Measurements from ENCODE around the gene SYAP1. TPM values are rescaled to one million over a fixed set of nuclear protein-coding genes. Genes with fewer than 3 reads are reported as not detected.

The SYAP1 gene
- total RNA-seq, 1 donor from 2014 or later = 39.7 TPM

GRCh38 chrX:16730450-16730849 is 11.0 kb downstream of the SYAP1 start:
- peaks cover 90% of the 10 kb centered on the region for H3K79me2 ChIP-seq (ENCODE audit: low read depth)
- no peak overlapping the region for H3K4me2 ChIP-seq
- no peak overlapping the region for H3K27ac Mint-ChIP-seq
- no peak overlapping the region for H2AFZ ChIP-seq (replicated peaks)
- peaks cover 18% of the 10 kb centered on the region for H3K36me3 ChIP-seq
- H3K27me3 Mint-ChIP-seq (ENCODE audit: insufficient read depth, low read depth) = no peaks in the 10 kb centered on the region
- DNase-seq (ENCODE audit: low spot score) = no peak
- TF ChIP-seq EZH2 (IDR thresholded peaks at IDR 0.05) = no peak
- H3K9me3 ChIP-seq (ENCODE audit: low read depth) = no peaks in the 10 kb centered on the region
- H3K4me1 Mint-ChIP-seq = no peaks in the 10 kb centered on the region
- H4K20me1 ChIP-seq (ENCODE audit: low read depth) = no peaks in the 10 kb centered on the region
- H3K27me3 ChIP-seq = no peaks in the 10 kb centered on the region
- no peak overlapping the region for H3K4me3 Mint-ChIP-seq
- no peaks in the 10 kb centered on the region for H3F3A ChIP-seq (ENCODE audit: low read depth)
- H3K9me3 Mint-ChIP-seq = peaks cover 16% of the 10 kb centered on the region
- peaks cover 28% of the 10 kb centered on the region for H3K36me3 Mint-ChIP-seq
- no peak overlapping the region for H3K9ac ChIP-seq
- no peak overlapping the region for H3K4me3 ChIP-seq
- H3K27ac ChIP-seq = no peak overlapping the region
- H3K4me1 ChIP-seq = no peaks in the 10 kb centered on the region

GRCh38 chrX:16733013-16733412 is 13.6 kb downstream of the SYAP1 start:
- Mint-ChIP-seq H3K27ac (no peak overlapping the region), H3K4me3 (no peak overlapping the region), H3K9me3 (peaks cover 12% of the 10 kb centered on the region), H3K4me1 (no peaks in the 10 kb centered on the region), H3K27me3 (ENCODE audit: insufficient read depth, low read depth) (no peaks in the 10 kb centered on the region), H3K36me3 (peaks cover 28% of the 10 kb centered on the region)
- H3K9me3 ChIP-seq (ENCODE audit: low read depth) = no peaks in the 10 kb centered on the region
- H3K4me3 ChIP-seq = no peak overlapping the region
- no peaks in the 10 kb centered on the region for H3K27me3 ChIP-seq
- H3K4me1 ChIP-seq = no peaks in the 10 kb centered on the region
- peaks cover 18% of the 10 kb centered on the region for H3K36me3 ChIP-seq
- no peak overlapping the region for H3K27ac ChIP-seq
- H3K79me2 ChIP-seq (ENCODE audit: low read depth) = peaks cover 64% of the 10 kb centered on the region
- no peaks in the 10 kb centered on the region for H4K20me1 ChIP-seq (ENCODE audit: low read depth)
- no peak for DNase-seq (ENCODE audit: low spot score)
- H3K9ac ChIP-seq = no peak overlapping the region
- no peak overlapping the region for H3K4me2 ChIP-seq
- TF ChIP-seq EZH2 (IDR thresholded peaks at IDR 0.05) (no peak), CTCF (IDR thresholded peaks at IDR 0.05) (no peak), EZH2phosphoT487 (IDR thresholded peaks at IDR 0.05) (no peak)
- H2AFZ ChIP-seq (replicated peaks) = no peak overlapping the region
- peaks cover 3% of the 10 kb centered on the region for H3F3A ChIP-seq (ENCODE audit: low read depth)

GRCh38 chrX:16737024-16737423 is 17.6 kb downstream of the SYAP1 start:
- no peak for TF ChIP-seq EZH2phosphoT487 (IDR thresholded peaks at IDR 0.05)
- TF ChIP-seq CTCF (IDR thresholded peaks at IDR 0.05) = no peak
- Histone ChIP-seq H3K27ac (no peak overlapping the region), H2AFZ (replicated peaks) (no peak overlapping the region), H3K4me1 (peaks cover 13% of the 10 kb centered on the region), H3K27me3 (no peaks in the 10 kb centered on the region), H3K9ac (no peak overlapping the region), H3K79me2 (ENCODE audit: low read depth) (peaks cover 30% of the 10 kb centered on the region), H3F3A (ENCODE audit: low read depth) (peaks cover 17% of the 10 kb centered on the region), H3K36me3 (peaks cover 16% of the 10 kb centered on the region), H3K4me2 (no peak overlapping the region), H3K9me3 (ENCODE audit: low read depth) (no peaks in the 10 kb centered on the region), H3K4me3 (no peak overlapping the region), H4K20me1 (ENCODE audit: low read depth) (peaks cover 8% of the 10 kb centered on the region)
- Mint-ChIP-seq H3K27ac (no peak overlapping the region), H3K4me1 (peaks cover 13% of the 10 kb centered on the region), H3K36me3 (peaks cover 27% of the 10 kb centered on the region), H3K4me3 (no peak overlapping the region), H3K27me3 (ENCODE audit: insufficient read depth, low read depth) (no peaks in the 10 kb centered on the region), H3K9me3 (no peaks in the 10 kb centered on the region)
- DNase-seq (ENCODE audit: low spot score) = no peak

DNA sequence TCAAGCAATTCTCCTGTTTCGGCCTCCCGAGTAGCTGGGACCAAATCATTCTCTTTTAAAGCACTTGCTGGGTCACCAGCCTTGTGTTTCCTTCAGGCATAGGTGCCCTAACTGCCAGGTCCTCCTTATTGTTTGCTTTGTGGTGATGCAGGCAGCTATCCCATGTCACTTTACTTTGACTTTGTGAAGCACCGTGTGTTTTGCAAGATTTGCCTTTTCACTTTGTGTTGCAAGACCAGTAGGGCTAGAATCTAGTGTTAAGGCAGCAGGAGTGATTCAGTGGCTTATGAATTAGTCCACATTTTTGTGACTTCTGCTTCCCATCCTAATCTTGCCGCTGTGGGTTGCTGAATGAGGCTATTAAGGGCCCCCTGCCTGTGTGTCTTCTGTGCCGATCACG is 20.2 kb downstream of the SYAP1 start:
- Histone ChIP-seq H3K9me3 (ENCODE audit: low read depth) (no peaks in the 10 kb centered on the region), H3K9ac (no peak overlapping the region), H3K79me2 (ENCODE audit: low read depth) (peaks cover 6% of the 10 kb centered on the region), H3K27ac (peak overlapping the region; percentile 81), H3F3A (ENCODE audit: low read depth) (peaks cover 17% of the 10 kb centered on the region), H2AFZ (replicated peaks) (no peak overlapping the region), H3K4me2 (peak overlapping the region; percentile 56), H4K20me1 (ENCODE audit: low read depth) (peaks cover 8% of the 10 kb centered on the region), H3K36me3 (peaks cover 16% of the 10 kb centered on the region), H3K4me3 (no peak overlapping the region), H3K27me3 (no peaks in the 10 kb centered on the region), H3K4me1 (peaks cover 13% of the 10 kb centered on the region)
- Mint-ChIP-seq H3K27me3 (ENCODE audit: insufficient read depth, low read depth) (no peaks in the 10 kb centered on the region), H3K36me3 (peaks cover 34% of the 10 kb centered on the region), H3K4me1 (peaks cover 13% of the 10 kb centered on the region), H3K9me3 (no peaks in the 10 kb centered on the region), H3K27ac (peak overlapping the region; percentile 16), H3K4me3 (no peak overlapping the region)
- DNase-seq (ENCODE audit: low spot score) = peak; percentile 66
- TF ChIP-seq EZH2 (IDR thresholded peaks at IDR 0.05) (no peak), EZH2phosphoT487 (IDR thresholded peaks at IDR 0.05) (no peak), CTCF (IDR thresholded peaks at IDR 0.05) (no peak)

Data from neural progenitor cell (in vitro differentiated cells).